GM19395 (cell line): ENCODE data around the gene AOPEP.
"Not testable (repeated sequence)": the region's sequence is repeated elsewhere in the genome, so short reads cannot be mapped to it uniquely, and the experiment has no call there.

Experiments
- ATAC-seq: cut with Tn5 transposase; IDR thresholded peaks from one replicate; pipeline ENCODE4 v1.9.1; 2021; ENCODE audit warnings: mild to moderate bottlenecking, moderate library complexity; ENCODE audit not compliant: unreplicated experiment

Gene AOPEP

DNA sequence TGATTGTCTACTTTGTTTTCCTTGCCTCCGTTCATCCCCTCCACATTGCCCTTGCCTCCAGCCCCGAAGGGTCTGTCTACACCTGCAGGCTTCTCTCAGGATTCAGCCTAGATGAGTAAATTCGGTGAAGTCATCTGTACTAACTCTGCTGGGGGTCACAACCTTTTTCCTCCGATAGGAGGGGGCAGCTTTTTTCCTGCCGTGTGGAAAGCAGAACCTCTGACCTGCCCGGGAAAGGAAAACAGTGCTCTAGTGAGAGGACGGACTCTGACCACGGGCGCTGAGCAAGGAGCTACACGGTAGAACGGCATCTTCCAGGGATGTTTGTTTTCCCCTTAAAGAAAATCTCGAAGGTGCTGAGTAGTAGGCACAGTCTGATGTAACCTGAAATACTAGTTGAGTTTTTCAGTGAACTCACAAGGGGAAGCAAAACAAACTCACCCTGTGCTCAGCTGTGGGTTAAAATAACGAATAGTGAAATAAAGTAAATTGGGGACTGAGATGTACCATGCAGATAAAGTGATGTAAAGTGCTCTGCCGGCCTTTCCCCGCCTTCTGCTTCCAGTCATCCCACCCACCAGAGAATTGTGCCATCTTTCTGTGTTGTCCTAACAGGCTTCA is 281.8 kb downstream of the AOPEP start:
- ATAC-seq: no peak

DNA sequence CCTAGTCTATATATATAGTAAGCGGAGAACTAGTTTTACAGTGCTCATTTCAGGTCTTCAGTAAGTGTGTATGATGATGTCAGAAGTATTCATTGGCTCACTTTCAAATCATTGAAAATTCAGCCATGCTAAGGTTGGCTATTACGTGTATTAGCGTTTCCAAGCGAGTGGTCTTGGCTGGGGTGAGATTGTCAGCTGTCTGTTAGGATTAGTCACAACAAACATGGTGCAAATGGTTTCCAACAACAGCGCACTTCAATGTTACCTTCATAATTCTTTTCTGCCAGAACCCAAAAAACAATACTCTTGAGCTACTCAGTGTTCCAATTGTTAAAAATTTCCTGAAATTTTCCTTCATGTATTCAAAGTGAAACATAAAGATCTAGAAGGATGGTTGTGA is 283.0 kb downstream of the AOPEP start:
- ATAC-seq: no peak

DNA sequence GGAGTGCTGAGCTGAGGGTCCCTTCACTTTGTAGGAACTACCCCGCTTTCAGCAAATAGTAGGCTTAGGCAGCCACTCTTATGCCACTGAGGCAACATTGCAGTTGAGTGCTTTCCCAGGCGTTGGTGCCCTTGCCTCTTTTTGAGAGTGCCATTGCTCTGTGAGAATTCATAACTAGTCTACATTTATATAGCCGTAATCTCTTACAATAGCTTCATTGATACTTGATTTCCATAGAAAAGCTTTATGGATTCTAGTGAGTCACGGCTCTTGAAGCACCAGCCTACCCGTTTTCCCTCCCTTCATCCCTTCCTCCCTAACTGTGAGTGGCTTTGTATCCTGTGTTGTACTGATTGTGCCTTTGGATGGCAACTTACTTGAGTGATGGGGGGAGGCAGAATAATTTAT is 283.9 kb downstream of the AOPEP start:
- ATAC-seq: no peak

DNA sequence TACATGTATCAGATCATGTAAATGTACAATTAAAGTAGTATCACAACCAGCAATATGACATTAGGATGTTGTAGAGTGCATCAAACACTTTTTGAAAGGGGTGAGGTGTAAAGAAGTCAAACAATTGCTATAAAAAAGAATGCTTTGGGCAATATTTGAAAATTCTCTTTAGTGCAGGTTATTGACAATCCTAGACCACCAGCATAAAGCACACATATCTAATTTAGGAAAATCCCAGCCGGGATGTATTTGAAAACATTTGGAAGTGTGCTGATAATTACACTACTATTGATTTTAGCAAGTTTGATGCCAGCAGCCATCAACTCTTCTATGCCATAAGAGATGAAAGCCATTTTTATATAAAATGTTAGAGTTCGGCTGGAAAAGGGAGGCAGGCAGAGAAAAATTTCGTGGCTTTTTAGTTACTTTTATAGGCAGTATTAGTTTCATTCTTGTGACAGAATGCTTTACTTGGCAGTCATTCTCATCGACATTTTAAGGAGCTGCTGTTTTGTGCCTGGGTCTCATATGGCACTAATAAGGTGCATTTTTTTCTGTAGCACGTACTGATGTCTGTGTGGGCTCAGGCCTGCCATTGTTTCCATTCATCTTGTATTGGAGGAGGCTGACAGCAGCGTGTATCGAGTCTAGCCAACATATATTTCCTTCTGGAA is 285.7 kb downstream of the AOPEP start:
- no peak for ATAC-seq

DNA sequence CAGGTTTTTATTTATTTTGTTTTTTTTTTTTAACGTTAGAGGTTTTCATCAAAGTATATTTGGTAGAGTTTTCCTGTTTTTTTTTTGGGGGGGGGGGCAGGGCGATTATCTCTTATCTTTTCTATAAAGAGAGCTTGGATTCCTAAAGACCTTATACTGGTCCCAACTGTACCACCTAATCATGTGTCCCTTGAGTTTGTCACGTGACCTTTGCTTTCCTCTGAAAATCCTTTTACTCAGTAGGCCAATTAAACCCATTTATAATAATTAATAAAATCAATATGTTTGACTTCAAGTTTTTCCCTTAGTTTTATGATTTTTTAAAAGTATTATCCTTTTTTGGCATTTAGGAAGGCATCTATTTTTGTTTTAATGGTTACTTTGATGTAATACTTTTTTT is 286.4 kb downstream of the AOPEP start:
- no peak for ATAC-seq

DNA sequence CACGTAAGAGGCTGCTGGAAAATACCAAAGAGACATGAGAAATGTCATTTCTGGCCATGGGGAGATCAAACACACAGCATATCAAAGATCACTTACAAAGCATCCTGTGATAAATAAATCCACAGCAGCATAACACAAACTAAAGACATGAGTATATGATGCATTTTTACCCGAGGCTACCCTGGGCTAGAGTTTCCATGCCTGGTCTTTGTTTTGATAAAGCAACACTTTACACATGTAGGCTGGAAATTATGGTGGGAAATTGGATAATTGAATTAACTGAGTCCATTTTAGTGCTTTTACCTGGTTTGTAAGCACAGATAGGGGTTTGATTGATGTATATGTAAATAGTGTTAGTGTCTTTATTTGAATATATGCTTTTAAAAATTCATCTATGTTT is 288.4 kb downstream of the AOPEP start:
- ATAC-seq: no peak

DNA sequence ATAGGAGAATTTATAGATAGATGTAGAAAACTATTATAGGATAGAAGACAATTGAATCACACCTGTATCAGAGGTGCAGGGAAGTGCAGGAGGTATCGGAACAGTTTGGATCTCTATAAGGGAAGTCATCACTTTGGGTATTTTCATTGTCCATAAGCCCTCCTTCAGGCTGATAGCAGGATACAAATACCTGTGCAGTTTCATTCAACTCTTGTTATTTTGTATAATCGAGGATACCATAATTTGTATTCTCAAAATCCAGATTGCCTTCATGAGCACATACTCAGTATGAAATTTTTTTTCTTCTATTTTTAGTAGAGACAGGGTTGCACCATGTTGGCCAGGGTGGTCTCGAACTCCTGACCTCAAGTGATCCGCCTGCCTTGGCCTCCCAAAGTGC is 289.1 kb downstream of the AOPEP start:
- ATAC-seq: no peak

DNA sequence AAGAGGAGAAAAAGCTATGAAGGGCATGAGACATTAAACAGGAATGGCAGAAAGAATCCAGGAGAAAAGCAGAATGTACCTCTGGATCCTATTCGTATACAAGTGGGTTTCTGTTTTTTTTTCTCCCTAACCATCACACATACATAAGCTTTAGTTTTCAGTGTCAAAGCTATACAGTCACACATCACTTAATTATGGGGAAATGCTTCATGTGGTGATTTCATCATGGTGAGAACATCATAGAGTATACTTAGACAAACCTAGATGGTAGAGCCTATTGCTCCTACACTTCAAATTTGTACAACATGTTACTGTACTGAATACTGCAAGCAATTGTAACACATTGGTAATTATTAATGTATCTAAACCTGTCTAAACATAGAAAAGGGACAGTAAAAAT is 290.6 kb downstream of the AOPEP start:
- no peak for ATAC-seq

DNA sequence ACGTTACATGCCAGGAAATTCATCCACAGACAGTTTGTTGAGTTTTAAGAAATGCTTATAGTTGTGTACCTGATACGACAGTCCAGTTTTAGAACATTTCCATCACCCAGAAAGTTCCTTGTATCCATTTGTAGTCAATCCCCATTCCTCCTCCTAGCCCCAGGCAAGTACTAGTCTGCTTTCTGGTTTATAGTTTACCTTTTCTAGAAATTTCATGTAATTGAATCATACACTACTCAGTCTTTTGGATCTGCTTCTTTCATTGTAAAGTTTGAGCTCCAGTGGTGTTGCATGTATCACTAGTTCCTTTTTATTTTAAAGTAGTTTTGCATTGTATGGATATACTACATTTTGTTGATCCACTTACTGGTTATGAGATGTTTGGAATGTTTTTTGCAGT is 291.2 kb downstream of the AOPEP start:
- no peak for ATAC-seq

DNA sequence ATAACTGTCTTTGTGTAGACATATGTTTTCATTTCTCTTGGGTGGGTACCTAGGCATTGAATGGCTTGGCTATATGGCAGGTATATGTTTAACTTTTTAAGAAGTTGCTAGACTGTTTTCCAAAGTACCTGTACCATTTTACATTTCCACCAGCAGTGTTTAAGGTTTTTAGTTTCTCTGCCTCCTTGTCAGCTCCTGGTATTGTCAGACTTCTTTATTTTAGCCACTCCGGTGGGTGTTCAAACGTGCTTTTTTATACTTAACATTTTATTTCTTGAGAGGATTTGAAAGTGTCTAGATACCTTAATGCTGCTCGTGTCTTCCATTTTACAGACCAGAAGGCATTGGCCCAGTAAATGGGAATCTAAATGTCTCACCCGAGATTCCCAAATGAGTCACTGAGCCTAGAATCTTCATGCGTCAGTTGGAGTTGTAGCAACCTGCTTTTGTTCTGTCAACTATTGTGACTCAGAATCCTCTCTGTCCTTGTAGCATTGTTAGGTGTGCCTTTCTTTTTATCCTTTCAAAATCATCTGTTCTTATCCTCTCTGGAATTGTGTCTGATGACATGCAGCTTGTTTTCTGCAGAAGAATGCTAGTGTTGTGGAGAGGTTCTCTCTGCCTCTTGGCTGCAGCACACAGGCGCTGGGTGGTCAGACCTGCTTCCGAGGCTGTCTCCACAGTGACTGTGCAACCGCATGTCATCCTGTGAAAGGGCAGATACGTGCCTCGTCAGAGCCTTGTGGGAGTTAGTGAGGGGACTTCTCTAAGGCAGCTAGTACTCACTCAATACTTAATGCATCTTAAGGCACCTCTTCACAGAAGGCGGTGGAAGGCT is 291.8 kb downstream of the AOPEP start:
- ATAC-seq: no peak

DNA sequence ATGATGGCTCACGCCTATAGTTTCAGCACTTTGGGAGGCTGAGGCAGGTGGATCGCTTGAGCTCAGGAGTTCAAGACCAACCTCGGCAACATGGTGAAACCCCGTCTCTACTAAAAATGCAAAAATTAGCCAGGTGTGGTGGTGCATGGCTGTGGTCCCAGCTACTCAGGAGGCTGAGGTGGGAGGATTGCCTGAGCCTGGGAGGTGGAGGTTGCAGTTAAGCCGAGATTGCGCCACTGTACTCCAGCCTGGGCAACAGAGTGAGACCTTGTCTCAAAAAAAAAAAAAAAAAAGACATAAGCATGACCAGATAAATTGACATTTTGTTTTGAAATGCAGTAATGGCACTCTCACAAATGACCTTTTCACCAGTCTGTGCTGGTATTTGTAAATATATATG is 294.1 kb downstream of the AOPEP start:
- ATAC-seq: not testable (repeated sequence)

DNA sequence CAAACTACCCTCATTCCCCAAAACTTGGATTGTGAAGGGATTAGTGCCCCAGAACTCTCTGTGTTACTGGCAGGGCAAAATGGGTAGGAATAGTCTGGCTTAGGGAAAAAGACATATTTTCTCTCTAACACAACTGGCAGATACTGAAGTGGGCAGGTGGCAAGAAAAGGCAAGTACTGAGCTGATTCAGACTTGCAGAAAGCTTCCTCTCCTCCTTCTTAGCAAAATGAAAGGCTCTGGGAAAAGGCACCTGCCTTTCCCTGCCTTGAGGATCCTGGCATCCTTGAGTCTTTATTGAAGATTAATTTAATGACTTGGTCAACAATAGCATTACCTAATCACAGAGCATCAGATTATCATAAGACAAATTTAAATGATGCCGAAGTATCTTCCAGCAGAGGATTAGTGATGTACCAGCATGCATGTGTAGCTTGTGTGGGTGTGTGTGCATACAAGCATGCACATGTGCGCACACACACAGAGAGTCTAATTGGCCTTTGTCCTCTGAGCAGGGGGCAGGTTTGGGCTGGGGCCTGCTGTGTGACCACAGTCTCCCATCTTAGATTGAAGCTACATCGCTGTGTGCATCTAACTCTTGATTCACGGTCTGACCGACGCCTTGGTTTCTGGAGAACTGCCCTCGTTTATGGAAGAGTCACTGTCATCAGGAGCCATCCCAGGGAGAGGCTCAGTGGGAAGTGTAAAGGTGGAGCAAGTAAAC is 294.8 kb downstream of the AOPEP start:
- ATAC-seq: no peak

DNA sequence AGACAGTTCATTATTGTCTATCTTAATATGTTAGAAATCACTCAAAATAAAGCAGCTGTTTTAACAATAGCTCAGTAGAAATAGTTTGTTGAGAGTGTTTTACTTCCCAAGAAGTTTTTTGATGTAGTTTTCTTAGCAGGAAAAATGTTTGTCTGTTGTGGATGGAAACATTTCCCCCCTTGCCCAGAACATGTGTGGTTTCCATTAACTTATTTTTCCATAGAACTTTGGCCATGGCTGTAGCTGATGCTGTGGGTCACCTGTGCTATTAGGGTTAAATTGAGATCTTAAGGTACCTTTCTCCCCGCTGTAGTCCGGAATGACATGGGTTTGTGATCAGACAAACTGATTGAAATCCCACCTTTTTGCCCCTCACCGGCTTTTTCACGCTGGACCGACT is 296.2 kb downstream of the AOPEP start:
- ATAC-seq: no peak

DNA sequence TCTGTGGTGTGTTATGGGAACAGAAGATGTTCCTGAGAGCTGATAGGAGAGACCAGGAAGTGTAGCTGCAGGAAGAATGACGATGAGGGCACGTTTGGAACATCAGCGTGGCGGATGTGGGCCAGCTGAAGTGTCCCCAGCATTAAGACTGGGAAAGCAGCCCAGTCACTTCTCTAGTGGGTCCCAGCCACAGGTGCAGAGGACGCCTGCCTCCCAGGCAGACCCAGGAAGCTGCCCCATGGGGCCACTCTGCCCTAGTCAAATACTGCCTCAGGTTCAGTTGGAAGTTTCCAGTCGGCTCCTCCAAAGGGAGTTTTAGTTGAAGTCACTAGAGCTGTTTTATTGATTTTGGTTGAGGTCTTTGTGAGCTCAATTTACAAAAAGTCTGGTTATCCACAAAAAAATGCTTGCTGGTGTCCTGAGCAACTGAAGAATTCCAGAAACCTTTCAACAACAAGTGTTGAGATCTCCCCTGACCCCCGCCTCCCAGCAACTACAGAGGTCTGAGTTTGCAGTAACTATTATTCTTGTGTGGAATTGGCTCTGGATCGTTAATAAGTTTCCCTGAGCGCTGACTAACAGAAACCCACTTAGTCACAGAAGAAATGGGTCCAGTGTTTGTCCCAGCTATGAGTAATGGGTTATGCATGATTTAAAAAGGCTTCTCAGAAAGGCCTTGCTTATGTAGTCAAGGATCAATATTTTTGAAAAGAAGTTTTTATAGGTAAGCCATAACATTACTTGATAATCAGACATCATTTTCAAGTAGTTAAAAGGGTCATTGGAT is 296.9 kb downstream of the AOPEP start:
- ATAC-seq: no peak

DNA sequence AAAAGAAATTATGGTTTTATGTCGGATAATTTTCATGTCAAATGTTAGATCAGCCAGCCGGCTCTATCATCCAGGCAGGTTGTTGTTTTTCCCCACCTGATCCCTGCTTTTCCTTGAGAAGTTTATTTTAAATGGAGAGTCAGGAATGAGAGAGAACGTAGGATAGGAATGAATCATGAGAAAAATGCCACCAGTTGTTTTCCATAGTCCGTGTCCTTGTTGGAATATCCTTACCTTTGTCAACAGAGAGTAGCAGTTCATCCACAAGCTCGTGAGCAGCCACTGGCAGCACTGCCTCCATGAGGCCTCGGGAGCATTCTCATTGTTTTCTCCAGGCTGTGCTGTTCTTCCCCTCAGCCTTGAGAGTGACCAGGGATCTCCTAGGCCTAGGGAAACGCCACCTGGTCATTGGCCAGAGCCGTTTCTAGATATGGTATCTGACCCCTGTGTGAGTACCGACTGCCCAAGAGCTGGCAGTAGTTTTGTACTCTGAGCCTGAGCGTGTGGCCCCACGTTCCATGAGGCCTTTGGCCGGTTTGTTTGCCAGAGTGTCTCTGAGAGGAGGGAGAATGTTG is 297.7 kb downstream of the AOPEP start:
- ATAC-seq: no peak

DNA sequence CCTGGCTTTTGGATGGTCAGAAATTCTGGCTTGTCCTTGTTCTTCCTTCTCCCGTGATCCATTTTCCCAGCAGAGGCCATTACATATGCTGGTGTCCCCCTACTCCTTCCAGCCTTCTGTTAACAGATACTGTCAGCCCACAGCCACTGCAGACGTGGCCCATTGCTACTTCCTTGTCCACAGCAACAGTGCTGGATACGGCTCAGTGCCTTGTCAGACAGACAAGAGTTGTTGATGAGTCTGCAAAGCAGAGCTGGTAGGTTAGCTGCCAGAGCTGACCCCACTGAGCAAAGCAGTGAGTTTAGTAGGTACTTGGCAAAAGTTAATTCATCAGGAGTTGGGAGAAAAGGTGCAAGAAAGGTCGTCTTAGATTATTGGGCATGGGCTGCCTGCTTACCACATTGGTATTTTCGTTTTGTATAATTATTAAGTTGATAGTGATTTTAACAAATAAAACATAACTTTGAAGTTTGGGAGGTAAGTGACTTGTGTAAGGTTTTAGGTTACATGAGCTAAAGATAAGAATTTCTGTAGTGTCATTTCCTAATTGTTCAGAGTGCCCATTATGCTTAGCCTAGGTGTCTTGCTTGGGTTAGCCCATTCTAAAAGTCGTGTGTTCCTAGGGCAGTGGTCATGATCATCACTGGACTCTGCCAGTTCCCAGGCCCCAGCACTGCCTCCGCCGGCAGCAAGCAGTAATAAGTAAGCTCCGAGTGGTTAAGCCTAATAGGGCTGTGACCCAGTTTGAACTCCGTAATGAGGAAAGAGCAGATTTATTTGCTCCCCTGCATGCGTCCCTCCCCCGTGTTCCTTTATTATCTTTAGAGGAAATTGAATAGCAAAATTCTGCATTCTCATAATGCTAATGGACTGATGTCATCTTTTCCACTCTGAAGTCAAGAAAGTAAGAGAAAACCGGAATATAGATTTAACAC is 299.0 kb downstream of the AOPEP start:
- ATAC-seq: no peak

DNA sequence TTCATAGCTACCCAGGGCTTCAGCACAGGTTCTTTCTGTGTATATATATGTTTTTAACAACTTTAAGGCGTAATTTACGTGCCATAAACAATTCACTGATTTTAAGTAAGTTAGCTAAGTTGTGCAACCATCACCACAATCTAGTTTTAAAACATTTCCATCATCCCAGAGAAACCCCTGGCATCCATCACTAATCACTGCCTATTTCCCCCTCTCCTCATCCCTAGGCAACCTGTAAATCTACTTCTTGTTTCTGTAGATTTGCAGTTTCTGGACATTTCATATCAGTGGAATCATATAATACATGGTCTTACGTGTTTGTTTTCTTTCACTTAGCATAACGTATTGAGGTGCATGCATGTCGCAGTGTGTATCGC is 299.6 kb downstream of the AOPEP start:
- no peak for ATAC-seq

DNA sequence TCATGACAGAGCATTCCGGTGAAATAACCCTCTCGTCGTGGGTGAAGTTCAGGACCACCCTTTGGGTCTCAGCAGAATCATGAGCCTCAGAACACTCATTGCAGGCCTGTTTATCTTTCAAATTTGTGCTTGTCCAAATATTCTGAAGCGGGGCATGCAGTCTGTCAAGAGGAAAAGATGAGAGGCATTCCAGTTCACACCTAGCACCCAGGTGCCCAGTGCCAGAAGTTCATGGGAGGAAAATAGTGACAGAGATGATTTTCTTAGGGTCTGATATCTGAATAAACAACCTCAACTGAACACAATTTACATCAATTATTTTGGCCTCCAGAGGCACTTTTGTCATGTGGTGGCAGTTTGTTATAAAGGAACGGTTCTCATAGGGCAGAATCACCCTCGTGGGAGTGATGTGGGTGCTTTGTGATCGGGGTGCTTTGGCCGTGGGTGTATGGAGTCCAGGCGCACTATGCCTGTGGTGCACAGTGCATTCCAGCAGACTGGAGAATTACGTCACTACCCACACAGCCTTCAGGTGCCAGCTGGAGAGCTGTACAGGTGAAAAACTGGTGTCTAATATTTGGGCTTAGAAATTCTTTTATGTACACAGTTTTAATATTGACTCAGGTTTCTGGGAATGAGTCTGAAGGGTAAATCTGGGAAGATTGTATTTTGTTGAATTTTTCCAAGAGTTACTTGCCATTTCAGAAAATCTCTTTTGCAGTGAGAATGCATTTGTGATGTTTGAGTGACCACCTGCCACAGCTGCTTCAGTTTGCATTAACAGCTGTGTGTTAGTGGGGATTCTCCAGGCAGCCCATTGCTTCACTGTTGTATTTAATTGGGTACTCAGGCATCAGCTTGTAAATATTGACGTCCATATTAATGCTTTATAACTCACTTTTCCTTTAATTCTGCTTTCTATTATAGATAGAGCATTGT is 301.7 kb downstream of the AOPEP start:
- ATAC-seq: no peak
